Stimulated activated CD4-positive, alpha-beta T cell treated with anti-CD3 and anti-CD28 coated beads, Interleukin-1b, Interleukin-23, amount 100 ng/mL, for 48 hours (primary cell): ENCODE data around the gene KIF26A.

Experiments
- DNase-seq: peaks from one replicate; pipeline ENCODE4 v3.0.0-alpha.2; 2020

The KIF26A gene

GRCh38 chr14:104158827-104159798 is 20.7 kb downstream of the KIF26A start:
- DNase-seq = no peak

GRCh38 chr14:104159990-104160389 is 21.6 kb downstream of the KIF26A start:
- DNase-seq = no peak

DNA sequence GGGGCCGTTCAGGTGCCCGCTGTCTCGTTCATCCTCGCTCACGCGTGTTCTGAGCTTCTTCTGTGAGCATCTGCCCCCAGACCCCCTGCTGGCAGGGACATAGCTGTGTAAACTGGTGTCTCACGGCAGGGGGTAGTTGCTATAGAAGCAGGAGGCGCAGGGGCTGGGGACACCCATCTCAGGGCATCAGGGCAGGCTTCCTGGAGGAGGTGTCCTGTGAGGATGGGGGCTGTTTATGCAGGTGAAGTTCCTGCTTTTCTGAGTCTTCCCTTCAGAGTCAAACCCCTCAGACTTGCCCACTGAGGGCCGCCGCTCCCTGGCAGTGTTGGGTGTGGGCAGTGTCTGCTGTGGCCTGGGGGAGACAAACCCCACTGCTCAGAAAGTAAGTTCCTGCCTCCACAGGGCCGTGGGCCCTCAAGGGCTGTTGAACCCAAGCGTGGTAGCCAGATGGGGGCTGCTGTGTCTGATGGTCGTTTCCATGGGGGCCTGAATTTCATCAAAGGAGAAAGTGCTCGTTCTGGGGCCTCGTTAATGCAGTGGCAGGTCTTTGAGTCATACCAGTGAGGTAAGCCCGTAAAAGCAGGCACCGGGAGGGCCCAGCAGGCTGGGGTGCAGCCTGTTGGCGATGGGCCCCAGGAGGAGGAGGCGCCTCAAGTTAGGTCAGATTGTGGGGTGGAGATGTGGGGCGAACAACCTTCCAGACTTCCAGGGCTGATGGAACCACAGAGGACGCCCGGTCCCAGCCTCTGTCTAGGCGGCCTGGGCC is 23.4 kb downstream of the KIF26A start:
- no peak for DNase-seq

- no peak for DNase-seq
These were observed 24.1 kb downstream of the KIF26A start for GRCh38 chr14:104162495-104162894.

DNA sequence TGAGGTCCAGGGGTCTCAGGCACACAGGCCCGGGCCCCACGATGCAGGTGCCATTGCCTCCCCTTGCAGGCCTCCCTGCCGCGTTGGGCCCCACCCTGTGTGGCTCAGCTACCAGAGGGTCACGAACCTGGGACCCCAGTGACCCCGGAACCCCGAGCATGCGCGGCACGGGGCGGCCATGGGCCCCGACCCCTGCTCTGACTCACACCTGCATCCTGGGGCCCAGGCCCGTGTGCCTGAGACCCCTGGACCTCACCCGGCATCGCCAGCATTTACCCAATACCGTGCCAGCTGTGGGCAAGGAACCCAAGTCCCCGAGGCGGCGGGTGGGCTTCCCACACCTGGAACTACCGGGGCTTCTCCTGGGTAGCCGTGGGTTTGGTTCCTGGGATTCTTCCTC is 25.2 kb downstream of the KIF26A start:
- DNase-seq = no peak

- DNase-seq = no peak
These were observed 25.7 kb downstream of the KIF26A start for GRCh38 chr14:104164041-104164440.

DNA sequence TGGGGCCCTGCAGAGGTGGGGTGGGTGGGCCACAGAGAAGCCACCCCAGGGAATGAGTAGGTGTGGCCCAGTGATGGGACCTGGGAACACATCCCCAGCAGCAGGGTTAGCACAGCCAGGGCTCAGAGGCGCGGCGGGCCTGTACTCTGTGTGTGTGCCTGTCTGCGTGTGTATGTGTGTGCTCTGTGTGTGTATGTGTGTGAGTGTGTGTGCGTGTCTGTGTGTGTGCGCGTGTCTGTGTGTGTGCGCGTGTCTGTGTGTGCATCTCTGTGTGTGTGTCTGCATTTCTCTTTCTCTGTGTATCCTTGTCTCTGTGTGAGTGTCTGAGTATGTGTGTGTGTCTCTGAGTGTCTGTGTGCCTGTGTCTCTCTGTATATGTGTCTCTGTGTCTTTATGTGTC is 26.1 kb downstream of the KIF26A start:
- DNase-seq = no peak

- DNase-seq = no peak
These were observed 28.3 kb downstream of the KIF26A start for GRCh38 chr14:104166698-104167097.

DNA sequence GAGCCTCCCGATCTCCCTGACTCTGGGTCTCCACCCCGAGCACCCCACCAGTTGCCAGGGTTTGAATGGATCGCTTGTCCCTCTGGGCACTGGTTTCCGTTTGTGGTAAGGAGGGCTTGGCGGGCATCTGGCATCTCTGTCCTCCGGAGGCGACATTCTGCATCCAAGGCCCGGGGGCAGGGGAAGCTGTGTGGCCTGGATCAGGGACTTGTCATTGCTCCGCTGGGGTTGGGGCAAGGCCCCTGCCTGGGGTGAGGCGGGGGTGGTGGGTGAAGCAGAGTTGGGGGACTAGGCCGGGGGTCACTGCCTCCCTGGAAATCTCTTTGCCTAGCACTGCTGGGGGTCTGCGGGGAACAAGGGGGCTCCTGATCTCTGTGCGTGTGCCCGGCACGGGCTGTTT is 30.2 kb downstream of the KIF26A start:
- no peak for DNase-seq

DNA sequence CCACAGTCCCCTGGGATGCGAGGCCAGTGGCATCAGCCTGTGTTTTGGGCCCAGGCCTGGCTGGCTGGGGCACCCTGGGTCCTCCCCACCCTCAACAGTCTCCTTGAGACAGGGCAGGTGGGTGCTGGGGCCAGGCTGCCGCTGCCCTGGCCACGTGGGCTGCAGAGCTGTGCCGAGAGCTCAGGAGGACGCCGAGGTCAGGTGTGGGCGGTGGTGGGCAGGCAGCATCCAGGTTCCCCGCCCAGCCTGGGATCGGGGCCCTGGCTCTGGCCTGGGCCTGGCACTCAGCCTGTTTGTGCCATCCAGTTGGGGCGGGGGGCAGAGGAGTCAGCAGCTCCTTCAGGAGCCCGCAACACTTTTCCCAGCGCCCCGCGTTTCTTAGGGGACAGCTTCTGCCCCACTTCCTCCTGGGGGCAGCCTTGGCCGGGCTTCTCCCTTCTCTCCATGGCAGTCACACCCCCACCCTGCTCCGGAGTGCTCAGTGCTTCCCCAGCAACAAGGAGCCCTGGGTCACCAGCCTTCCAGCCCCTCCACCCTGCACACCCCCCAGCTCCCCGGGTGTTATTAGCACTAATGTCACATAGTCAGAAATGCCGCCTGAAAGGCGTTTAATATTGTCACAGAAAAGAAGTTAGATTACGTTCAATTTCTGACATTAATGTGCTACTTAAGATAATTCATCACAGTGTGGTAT is 30.8 kb downstream of the KIF26A start:
- no peak for DNase-seq

DNA sequence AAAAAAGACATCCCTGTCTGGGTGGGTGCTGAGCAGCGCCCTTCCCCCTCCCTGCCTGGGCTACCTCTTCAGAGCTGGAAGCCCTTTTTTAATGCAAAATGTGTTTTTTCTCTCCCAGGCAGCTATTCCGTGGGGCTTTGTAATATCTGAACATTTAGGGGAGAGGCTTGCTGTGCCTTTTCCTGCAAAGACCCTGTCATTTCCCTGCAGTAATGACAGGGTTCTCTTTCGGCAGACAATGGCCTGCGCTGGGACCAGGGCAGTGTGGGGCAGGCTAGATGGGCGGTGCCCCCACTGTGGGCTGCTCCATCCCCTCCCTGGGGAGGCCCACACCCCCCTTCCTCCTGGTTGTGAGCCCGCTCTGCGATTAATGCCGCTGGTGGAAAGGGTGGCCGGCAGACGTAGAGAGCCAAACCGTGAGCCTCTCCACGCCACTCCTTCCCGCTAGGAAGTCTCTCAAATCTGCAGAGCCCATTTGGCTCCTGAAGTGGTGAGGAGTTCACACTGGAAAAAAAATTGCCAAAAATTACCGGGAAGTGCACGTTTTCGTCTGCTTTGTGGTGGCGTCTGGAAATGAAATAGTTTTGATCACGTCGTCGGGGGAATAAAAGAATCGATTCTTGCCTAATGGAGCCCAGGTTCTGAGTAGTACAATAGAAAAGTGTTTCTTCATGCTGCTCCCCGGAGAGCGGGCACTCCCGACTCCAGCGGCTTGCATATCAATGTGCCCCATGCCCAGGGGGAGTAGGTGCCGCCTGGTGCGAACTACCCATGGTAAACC is 31.5 kb downstream of the KIF26A start:
- DNase-seq = no peak

GRCh38 chr14:104171029-104171697 is 32.8 kb downstream of the KIF26A start:
- DNase-seq = no peak

DNA sequence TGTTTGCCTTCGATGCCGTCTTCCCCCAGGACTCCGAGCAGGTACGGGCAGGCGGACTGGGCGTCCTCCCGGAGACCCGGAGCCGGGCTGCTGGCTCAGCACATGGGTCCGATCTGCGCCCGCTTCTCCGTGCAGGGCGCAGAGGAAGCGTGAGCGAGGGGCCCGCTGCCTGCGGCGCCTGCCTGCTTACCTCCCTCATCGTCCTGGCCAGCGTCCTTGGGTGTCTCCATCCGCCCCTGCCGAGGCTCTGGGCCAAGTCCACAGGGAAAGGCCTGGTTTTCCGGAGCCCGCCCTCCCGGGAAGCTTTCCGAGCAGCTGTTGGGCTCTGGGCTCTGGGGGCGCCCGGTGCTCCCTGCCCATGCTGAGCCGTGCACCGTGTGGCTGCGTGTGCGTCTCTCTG is 33.5 kb downstream of the KIF26A start:
- DNase-seq = no peak

- no peak for DNase-seq
These were observed 34.0 kb downstream of the KIF26A start for GRCh38 chr14:104172349-104172748.

DNA sequence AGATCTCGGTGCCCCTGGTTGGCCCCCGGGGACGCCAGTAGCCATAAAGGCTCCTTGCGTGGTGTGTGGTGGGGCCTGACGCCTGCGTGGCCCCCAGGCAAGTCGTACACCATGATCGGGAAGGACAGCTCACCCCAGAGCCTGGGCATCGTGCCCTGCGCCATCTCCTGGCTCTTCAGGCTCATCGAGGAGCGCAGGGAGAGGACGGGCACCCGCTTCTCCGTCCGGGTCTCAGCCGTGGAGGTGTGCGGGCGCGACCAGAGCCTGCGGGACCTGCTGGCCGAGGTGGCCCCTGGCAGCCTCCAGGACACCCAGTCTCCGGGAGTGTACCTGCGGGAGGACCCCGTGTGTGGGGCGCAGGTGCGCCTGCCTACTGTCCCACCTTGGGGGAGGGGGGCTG is 34.5 kb downstream of the KIF26A start:
- no peak for DNase-seq

- no peak for DNase-seq
These were observed 35.7 kb downstream of the KIF26A start for GRCh38 chr14:104174051-104174450.

DNA sequence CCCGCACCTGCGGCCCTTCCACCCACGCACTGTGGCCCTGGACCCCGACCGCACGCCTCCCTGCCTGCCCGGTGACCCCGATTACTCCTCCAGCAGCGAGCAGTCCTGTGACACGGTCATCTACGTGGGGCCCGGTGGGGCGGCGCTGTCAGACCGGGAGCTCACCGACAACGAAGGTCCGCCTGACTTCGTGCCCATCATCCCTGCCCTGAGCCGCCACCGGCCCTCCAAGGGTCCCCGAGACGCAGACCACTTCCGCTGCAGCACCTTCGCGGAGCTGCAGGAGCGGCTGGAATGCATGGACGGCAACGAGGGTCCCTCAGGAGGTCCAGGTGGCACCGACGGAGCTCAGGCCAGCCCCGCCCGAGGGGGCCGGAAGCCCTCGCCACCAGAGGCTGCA is 36.7 kb downstream of the KIF26A start:
- DNase-seq = no peak

GRCh38 chr14:104175811-104176210 is 37.4 kb downstream of the KIF26A start:
- no peak for DNase-seq

DNA sequence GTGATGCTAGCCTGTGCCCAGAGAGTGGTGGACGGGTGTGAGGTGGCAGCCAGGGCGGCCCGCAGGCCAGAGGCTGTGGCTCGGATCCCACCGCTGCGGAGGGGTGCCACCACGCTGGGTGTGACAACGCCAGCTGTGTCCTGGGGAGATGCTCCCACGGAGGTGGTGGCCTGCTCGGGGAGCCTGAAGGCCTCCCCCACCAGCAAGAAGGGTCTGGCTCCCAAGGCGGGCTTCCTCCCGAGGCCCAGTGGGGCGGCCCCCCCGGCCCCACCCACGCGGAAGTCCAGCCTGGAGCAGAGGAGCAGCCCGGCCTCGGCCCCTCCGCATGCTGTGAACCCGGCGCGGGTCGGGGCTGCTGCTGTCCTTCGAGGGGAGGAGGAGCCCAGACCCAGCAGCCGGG is 38.2 kb downstream of the KIF26A start:
- DNase-seq = no peak

DNA sequence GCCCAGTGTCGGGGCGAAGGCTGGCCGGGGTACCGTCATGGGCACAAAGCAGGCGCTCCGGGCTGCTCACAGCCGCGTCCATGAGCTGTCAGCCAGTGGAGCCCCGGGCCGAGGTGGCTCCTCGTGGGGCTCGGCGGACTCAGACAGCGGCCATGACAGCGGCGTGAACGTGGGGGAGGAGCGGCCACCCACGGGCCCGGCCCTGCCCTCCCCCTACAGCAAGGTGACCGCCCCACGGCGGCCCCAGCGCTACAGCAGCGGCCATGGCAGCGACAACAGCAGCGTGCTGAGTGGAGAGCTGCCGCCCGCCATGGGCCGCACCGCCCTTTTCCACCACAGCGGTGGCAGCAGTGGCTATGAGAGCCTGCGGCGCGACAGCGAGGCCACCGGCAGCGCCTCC is 39.0 kb downstream of the KIF26A start:
- DNase-seq = no peak

GRCh38 chr14:104178279-104178678 is 39.9 kb downstream of the KIF26A start:
- no peak for DNase-seq

DNA sequence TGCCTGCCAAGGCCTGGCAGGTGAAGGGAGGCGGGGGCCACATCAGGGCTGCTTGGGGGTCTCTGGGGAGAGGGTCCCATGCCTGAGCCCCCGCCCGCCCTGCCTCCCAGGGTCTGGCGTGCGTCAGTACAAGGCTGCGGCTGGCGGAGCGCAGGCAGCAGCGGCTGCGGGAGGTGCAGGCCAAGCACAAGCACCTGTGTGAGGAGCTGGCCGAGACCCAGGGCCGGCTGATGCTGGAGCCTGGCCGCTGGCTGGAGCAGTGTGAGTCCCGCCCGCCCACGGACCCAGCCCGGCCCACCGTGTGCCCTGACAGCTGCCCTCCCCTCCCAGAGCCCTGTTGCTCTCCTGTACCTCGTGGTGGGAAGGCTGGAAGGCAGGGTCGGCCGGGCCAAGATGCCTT is 40.7 kb downstream of the KIF26A start:
- no peak for DNase-seq
